DND-41 (cell line): Measurements from ENCODE around the gene ARHGDIA.
A peak's percentile ranks its signal among the peaks of the same experiment; 100 is the strongest.

ENCODE experiments used
- ATAC-seq: fragments of 200-7000 bp; cut with Tn5 transposase; 3 replicates; pipeline ENCODE4 v1.9.1; 2021; ENCODE audit warnings: low read depth; ENCODE audit not compliant: insufficient read depth
- DNase-seq: peaks from one replicate; pipeline ENCODE4 v3.0.0-alpha.2; 2020
- H2AFZ ChIP-seq: 2 replicates; pipeline ENCODE4 v1.6.0; 2012; ENCODE audit warnings: low read depth, low read length
- H3K27ac ChIP-seq: 2 replicates; pipeline ENCODE4 v1.5.1; 2012; ENCODE audit warnings: low read length, inconsistent platforms
- H3K27me3 ChIP-seq: fragments of 200-600 bp; sonication (generic); 2 replicates; pipeline ENCODE4 v1.6.0; 2012; ENCODE audit warnings: low read length, mild to moderate bottlenecking, inconsistent platforms; ENCODE audit not compliant: insufficient read depth, poor library complexity
- H3K36me3 ChIP-seq: 2 replicates; pipeline ENCODE4 v1.5.1; 2012; ENCODE audit warnings: low read length, inconsistent platforms; ENCODE audit not compliant: insufficient read depth
- H3K4me1 ChIP-seq: 2 replicates; pipeline ENCODE4 v1.5.1; 2012; ENCODE audit warnings: mild to moderate bottlenecking, low read length; ENCODE audit not compliant: insufficient read depth
- H3K4me2 ChIP-seq: 2 replicates; pipeline ENCODE4 v1.6.0; 2012; ENCODE audit warnings: mild to moderate bottlenecking, moderate library complexity, low read length, inconsistent platforms; ENCODE audit not compliant: insufficient read depth
- H3K4me3 ChIP-seq, 2 experiments: fragments of 200-600 bp in 1 of 2; shearing (Covaris generic) in 1 of 2; 2 replicates each; pipeline ENCODE4 v1.5.1; 2012 to 2016; ENCODE audit warnings: inconsistent platforms in 2 of 2, low read length in 2 of 2, mild to moderate bottlenecking in 2 of 2, low read depth in 1 of 2, moderate library complexity in 1 of 2
- H3K79me2 ChIP-seq: 2 replicates; pipeline ENCODE4 v1.6.0; 2012; ENCODE audit warnings: low read length, inconsistent platforms; ENCODE audit not compliant: insufficient read depth
- H3K9ac ChIP-seq: 2 replicates; pipeline ENCODE4 v1.6.0; 2012; ENCODE audit warnings: low read depth, mild to moderate bottlenecking, inconsistent platforms, low read length, moderate library complexity
- H3K9me3 ChIP-seq: 2 replicates; pipeline ENCODE4 v1.5.1; 2012; ENCODE audit warnings: low read length, moderate library complexity, mild to moderate bottlenecking, inconsistent platforms; ENCODE audit not compliant: insufficient read depth, severe bottlenecking
- H4K20me1 ChIP-seq: 2 replicates; pipeline ENCODE4 v1.6.0; 2012; ENCODE audit warnings: low read length; ENCODE audit not compliant: insufficient read depth
- EZH2 ChIP-seq: IDR thresholded peaks from 3 replicates; pipeline ENCODE4 v1.6.1; 2012; ENCODE audit warnings: borderline replicate concordance, low read depth, mild to moderate bottlenecking, moderate library complexity, low read length, inconsistent platforms; ENCODE audit not compliant: severe bottlenecking
- TF ChIP-seq, protein P1 (sequence below): IDR thresholded peaks from 2 replicates; pipeline ENCODE4 v1.5.1; 2012; ENCODE audit warnings: borderline replicate concordance, low read length, moderate library complexity, mild to moderate bottlenecking; ENCODE audit not compliant: poor library complexity, severe bottlenecking; ENCODE audit errors: extremely low read depth

The ARHGDIA gene

DNA sequence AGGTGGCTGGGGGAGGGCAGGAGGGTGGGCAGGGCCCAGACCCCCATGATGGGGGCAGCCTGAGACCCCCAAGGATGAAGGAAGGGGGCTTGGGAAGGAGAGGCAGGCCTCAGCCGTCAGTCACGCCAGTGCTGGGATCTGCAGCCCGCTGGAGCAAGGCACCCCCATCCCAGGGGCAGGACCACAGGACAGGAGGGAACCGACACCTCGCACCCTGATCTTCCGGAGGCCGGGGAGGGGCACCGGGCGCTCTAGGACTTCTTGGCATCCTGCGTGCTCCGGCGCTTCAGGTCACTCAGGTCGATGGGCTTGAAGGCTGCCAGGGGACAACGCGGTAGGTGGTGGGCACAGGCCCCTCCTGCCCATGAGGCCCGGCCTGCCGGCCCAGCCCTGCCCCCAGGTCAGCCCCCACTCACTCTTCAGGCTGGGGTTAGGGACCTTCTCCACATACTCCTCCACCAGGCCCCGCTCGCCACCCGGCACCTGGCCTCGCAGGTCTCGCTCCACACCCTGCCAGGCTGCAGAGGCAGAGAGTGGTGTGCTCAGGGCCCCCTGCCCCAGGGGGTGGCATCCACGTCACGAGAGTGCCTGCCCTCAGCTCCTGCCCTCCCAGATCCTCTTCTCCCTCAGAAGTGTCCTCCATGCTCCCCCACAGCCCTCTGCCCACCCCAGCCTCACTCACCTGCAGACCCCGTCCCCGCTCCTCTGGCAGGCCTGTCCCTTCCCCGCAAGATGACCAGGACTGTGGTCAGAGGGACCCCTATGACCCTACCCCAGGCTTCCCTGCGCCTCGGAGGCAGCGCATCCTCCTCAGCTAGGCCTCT is 47.9 kb downstream of the ARHGDIA start:
- H3K27ac ChIP-seq, result no peak overlapping the region
- peaks cover 20% of the 10 kb centered on the region for H3K4me1 ChIP-seq
- H3K4me3 ChIP-seq, result no peak overlapping the region
- no peak overlapping the region for H3K9ac ChIP-seq
- peaks cover 20% of the 10 kb centered on the region for H3K36me3 ChIP-seq
- ATAC-seq (no peak), DNase-seq (no peak)
- H3K79me2 ChIP-seq, result peaks cover 14% of the 10 kb centered on the region
- TF ChIP-seq, protein P1, sequence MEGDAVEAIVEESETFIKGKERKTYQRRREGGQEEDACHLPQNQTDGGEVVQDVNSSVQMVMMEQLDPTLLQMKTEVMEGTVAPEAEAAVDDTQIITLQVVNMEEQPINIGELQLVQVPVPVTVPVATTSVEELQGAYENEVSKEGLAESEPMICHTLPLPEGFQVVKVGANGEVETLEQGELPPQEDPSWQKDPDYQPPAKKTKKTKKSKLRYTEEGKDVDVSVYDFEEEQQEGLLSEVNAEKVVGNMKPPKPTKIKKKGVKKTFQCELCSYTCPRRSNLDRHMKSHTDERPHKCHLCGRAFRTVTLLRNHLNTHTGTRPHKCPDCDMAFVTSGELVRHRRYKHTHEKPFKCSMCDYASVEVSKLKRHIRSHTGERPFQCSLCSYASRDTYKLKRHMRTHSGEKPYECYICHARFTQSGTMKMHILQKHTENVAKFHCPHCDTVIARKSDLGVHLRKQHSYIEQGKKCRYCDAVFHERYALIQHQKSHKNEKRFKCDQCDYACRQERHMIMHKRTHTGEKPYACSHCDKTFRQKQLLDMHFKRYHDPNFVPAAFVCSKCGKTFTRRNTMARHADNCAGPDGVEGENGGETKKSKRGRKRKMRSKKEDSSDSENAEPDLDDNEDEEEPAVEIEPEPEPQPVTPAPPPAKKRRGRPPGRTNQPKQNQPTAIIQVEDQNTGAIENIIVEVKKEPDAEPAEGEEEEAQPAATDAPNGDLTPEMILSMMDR, result no peak
- no peak for TF ChIP-seq EZH2
- no peaks in the 10 kb centered on the region for H3K27me3 ChIP-seq
- no peak overlapping the region for H3K4me2 ChIP-seq
- H3K9me3 ChIP-seq, result no peaks in the 10 kb centered on the region
- H2AFZ ChIP-seq, result no peak overlapping the region
- peaks cover 13% of the 10 kb centered on the region for H4K20me1 ChIP-seq

DNA sequence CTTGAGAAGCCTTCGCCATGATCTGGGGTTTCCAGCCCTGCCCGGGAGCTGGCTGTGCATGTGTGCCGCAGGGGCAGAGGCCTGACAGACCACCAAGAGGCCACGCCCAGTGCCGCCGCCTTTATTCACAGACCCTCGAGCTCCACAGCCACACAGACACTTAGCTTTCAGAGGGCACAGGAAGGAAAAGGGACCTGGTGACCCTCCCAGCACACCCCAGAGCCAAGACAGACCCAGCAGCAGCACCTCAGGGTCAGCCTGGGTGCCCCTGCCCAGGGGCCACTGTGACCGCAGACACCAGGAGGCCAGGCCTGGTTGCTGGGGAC is 48.9 kb downstream of the ARHGDIA start:
- ATAC-seq (no peak), DNase-seq (no peak)
- Histone ChIP-seq H3K9me3 (no peaks in the 10 kb centered on the region), H3K9ac (peak overlapping the region; percentile 36), H3K27me3 (no peaks in the 10 kb centered on the region), H3K4me2 (peak overlapping the region; percentile 32; the same call in 1 of the 2 replicates), H3K4me3 (no peak overlapping the region), H4K20me1 (peaks cover 13% of the 10 kb centered on the region), H3K27ac (peak overlapping the region; percentile 68; the same call in 1 of the 2 replicates), H3K4me1 (peaks cover 20% of the 10 kb centered on the region), H3K79me2 (peaks cover 10% of the 10 kb centered on the region), H3K36me3 (peaks cover 20% of the 10 kb centered on the region), H2AFZ (no peak overlapping the region; the same call in 1 of the 2 replicates)
- TF ChIP-seq EZH2, result no peak

GRCh38 chr17:81821603-81822311 is 49.4 kb downstream of the ARHGDIA start:
- peak overlapping the region; percentile 68; the same call in 1 of the 2 replicates for H3K27ac ChIP-seq
- ATAC-seq (peak; percentile 95), DNase-seq (peak; percentile 87)

More at GRCh38 chr17:81821603-81822311, 49.4 kb downstream of the ARHGDIA start:
- Histone ChIP-seq H3K4me1 (peaks cover 20% of the 10 kb centered on the region), H3K36me3 (peaks cover 20% of the 10 kb centered on the region), H3K79me2 (peaks cover 10% of the 10 kb centered on the region), H3K9ac (peak overlapping the region; percentile 36), H2AFZ (peak overlapping the region; percentile 6; the same call in 1 of the 2 replicates), H3K4me2 (peak overlapping the region; percentile 32), H3K4me3 (no peak overlapping the region), H4K20me1 (peaks cover 13% of the 10 kb centered on the region), H3K9me3 (no peaks in the 10 kb centered on the region), H3K27me3 (no peaks in the 10 kb centered on the region)
- TF ChIP-seq, protein P1, result peak; percentile 74
- TF ChIP-seq EZH2, result no peak
